Ascending aorta (tissue), 2 donors: ENCODE data around the gene GSTP1. TPM values are rescaled to one million over a fixed set of nuclear protein-coding genes. Genes with fewer than 3 reads are reported as not detected.

Experiments used
- DNase-seq, 2 donors: peaks; one replicate each; pipeline ENCODE4 v3.0.0-alpha.2; 2019; ENCODE audit warnings: low spot score in 2 of 2
- H3K27ac ChIP-seq, 2 donors: fragments of 200-600 bp; sonication (generic); one replicate each; pipeline ENCODE4 v1.5.1; 2016 to 2017; ENCODE audit warnings: mild to moderate bottlenecking in 1 of 2
- H3K27me3 ChIP-seq: fragments of 200-600 bp; sonication (generic); one replicate; pipeline ENCODE4 v1.5.1; 2017
- H3K36me3 ChIP-seq, 2 donors: fragments of 200-600 bp; sonication (generic); one replicate each; pipeline ENCODE4 v1.5.1; 2016
- H3K4me1 ChIP-seq, 2 donors: fragments of 200-600 bp; sonication (generic); one replicate each; pipeline ENCODE4 v1.5.1; 2016 to 2017; ENCODE audit warnings: mild to moderate bottlenecking in 1 of 2
- H3K4me3 ChIP-seq, 2 donors: fragments of 200-600 bp; sonication (generic); one replicate each; pipeline ENCODE4 v1.5.1; 2016 to 2017; ENCODE audit warnings: mild to moderate bottlenecking in 1 of 2
- H3K9me3 ChIP-seq, 2 donors: fragments of 200-600 bp; sonication (generic); one replicate each; pipeline ENCODE4 v1.5.1; 2016
- intact Hi-C: fragments of 100-400 bp; cut with DNase I; formaldehyde crosslinking; loops from one replicate; pipeline ENCODE4 v1.15.1; 2023
- total RNA-seq: library from RNA; depleted of rRNA; stranded (reverse); fragments of >200 nt; gene quantifications from one replicate; pipeline ENCODE4 v1.1.0, GENCODE V29; 2016
- TF ChIP-seq, protein P1 (sequence below), 3 experiments: fragments of 200-600 bp in 2 of 3; fragments of 450-650 bp in 1 of 3; sonication (generic) in 2 of 3; IDR thresholded peaks; one replicate each; pipeline ENCODE4 v1.5.1; 2016 to 2019; ENCODE audit warnings: antibody characterized with exemption in 3 of 3, mild to moderate bottlenecking in 1 of 3, moderate library complexity in 1 of 3

The GSTP1 gene
- total RNA-seq, 1 donor from 2014 or later, result 1,335 TPM

GRCh38 chr11:67630228-67630942 is 46.8 kb downstream of the GSTP1 start:
- Histone ChIP-seq H3K9me3 (no peaks in the 10 kb centered on the region), H3K36me3 (no peaks in the 10 kb centered on the region), H3K27ac (peak overlapping the region; percentile 81 to 92), H3K4me1 (peaks cover 4 to 6% of the 10 kb centered on the region in 2 donors), H3K4me3 (peak overlapping the region; percentile 65 to 80), H3K27me3 (no peaks in the 10 kb centered on the region)
- TF ChIP-seq, protein P1, sequence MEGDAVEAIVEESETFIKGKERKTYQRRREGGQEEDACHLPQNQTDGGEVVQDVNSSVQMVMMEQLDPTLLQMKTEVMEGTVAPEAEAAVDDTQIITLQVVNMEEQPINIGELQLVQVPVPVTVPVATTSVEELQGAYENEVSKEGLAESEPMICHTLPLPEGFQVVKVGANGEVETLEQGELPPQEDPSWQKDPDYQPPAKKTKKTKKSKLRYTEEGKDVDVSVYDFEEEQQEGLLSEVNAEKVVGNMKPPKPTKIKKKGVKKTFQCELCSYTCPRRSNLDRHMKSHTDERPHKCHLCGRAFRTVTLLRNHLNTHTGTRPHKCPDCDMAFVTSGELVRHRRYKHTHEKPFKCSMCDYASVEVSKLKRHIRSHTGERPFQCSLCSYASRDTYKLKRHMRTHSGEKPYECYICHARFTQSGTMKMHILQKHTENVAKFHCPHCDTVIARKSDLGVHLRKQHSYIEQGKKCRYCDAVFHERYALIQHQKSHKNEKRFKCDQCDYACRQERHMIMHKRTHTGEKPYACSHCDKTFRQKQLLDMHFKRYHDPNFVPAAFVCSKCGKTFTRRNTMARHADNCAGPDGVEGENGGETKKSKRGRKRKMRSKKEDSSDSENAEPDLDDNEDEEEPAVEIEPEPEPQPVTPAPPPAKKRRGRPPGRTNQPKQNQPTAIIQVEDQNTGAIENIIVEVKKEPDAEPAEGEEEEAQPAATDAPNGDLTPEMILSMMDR (IDR thresholded peaks at IDR 0.05), result peak; percentile 78 to 83 (median 79)
- DNase-seq, result peak; percentile 90 to 99
- intact Hi-C loops, result loop anchor here (1.0 to 10.0 kb wide), 4 partner anchors 24 to 174 kb away; partner anchors contain the start of genes CDK2AP2 and NDUFV1

DNA sequence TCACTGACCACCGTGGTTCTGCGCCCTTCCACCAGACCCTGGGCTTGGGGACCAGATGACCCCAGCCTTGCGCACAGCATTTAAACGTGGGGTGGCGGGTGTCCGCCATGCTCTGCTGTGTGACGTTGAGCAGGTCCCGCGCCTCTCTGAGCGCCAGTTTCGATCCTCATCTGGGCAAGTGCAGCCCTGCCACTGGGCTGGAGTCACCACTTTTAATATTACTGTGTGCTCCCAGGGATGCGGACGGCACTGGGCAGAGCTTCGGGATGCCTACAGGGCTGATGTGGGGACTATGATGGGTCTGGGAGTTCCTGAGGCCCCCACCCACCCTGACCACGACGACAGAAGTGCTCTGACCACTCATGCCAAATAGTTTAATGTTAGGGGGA is 47.3 kb downstream of the GSTP1 start:
- intact Hi-C loops, result loop anchor here (1.0 to 10.0 kb wide), 4 partner anchors 25 to 174 kb away; partner anchors contain the start of genes CDK2AP2 and NDUFV1
- no peaks in the 10 kb centered on the region for H3K27me3 ChIP-seq
- peak overlapping the region; percentile 81 to 90 for H3K27ac ChIP-seq
- no peaks in the 10 kb centered on the region for H3K9me3 ChIP-seq
- peak overlapping the region; percentile 49 to 80 for H3K4me3 ChIP-seq
- peaks cover 4 to 6% of the 10 kb centered on the region in 2 donors for H3K4me1 ChIP-seq
- H3K36me3 ChIP-seq, result no peaks in the 10 kb centered on the region
- TF ChIP-seq, protein P1 (IDR thresholded peaks at IDR 0.05), result no peak
- DNase-seq, result no peak

DNA sequence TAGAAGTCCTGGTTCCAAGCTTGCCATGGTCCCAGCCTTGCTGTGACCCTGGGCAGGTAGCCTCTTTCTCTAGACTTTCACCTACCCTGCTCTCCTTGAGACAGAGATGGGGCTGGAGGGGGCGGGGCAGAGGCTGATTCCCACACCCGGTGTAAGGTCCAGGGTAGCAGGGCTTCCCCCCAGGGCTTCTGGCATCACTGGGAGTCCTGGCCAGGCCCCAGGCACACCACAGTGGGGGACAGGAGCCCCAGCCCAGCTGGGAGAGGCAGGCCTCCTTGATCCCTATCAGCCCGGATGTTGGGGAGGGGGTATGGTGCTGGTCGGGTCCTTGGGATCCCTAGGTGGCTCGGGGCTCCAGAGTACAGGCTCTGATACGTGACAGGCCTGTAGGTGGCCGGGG is 47.8 kb downstream of the GSTP1 start:
- Histone ChIP-seq H3K36me3 (no peaks in the 10 kb centered on the region), H3K4me3 (no peak overlapping the region), H3K27ac (peak overlapping the region in 1 of 2 donors; percentile 81), H3K4me1 (peaks cover 4 to 6% of the 10 kb centered on the region in 2 donors), H3K27me3 (no peaks in the 10 kb centered on the region), H3K9me3 (no peaks in the 10 kb centered on the region)
- no peak for DNase-seq
- TF ChIP-seq, protein P1 (IDR thresholded peaks at IDR 0.05), result no peak
- intact Hi-C loops, result loop anchor here (10.0 kb wide), 1 partner anchor 173 kb away; no protein-coding TSS in a partner anchor

- intact Hi-C loops, result loop anchor here (10.0 kb wide), 1 partner anchor 173 kb away; no protein-coding TSS in a partner anchor
- Histone ChIP-seq H3K4me3 (no peak overlapping the region), H3K27me3 (no peaks in the 10 kb centered on the region), H3K9me3 (no peaks in the 10 kb centered on the region), H3K27ac (no peak overlapping the region), H3K4me1 (peaks cover 4 to 6% of the 10 kb centered on the region in 2 donors), H3K36me3 (no peaks in the 10 kb centered on the region)
- TF ChIP-seq, protein P1 (IDR thresholded peaks at IDR 0.05), result no peak
- DNase-seq, result no peak
Measured at GRCh38 chr11:67631853-67632174, 48.2 kb downstream of the GSTP1 start.

DNA sequence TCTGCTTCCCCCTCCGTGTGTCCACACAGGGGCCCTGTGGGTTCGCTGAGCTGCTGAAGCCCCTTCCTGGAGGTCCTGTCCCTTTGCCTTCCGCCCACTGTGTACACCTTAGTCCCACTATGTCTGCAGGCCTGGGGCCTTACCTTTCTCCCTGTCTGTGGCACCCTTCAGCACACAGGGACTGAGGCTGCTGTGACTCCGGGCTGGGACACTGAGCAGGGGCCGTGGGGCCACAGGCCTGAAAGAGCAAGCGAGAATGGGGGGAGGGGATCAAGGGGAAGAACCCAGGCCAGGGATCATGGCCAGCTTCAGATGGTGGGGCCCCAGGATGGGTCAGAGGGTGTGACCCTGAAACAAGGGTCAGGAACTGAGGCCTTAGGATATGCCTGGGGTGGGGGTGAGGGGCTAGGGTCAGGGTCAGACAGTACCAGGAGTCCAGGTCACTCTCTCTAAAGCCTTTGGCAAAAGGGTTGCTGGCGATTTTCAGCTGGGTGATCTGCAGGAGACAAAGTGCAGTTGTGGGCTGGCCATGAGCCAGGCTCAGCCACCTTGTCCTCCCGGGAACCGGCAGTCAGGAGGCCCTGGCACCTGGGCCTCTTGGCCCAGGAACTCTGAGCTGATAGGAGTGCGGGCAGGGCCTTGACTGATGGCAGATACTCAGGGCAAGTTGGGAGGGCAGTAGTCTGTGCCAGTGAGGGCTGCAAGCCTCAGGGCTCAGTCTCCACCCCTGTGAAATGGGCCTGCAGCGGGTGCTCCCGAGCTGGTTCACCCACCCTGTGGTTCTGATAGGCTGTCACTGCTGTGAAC is 48.8 kb downstream of the GSTP1 start:
- Histone ChIP-seq H3K36me3 (no peaks in the 10 kb centered on the region), H3K27me3 (no peaks in the 10 kb centered on the region), H3K4me3 (no peak overlapping the region), H3K4me1 (peaks cover 4 to 6% of the 10 kb centered on the region in 2 donors), H3K27ac (no peak overlapping the region), H3K9me3 (no peaks in the 10 kb centered on the region)
- no peak for DNase-seq
- intact Hi-C loops, result loop anchor here (10.0 kb wide), 1 partner anchor 172 kb away; no protein-coding TSS in a partner anchor
- TF ChIP-seq, protein P1 (IDR thresholded peaks at IDR 0.05), result no peak
